NCI-H2107 treated with DMSO at 0.1 percent for 48 hours (cell line): ENCODE measurements around the gene JAKMIP2.
"Not testable (repeated sequence)": the region's sequence is repeated elsewhere in the genome, so short reads cannot be mapped to it uniquely, and the experiment has no call there.

Source experiments
- DNase-seq: peaks from one replicate; lab custom pipeline; 2025; ENCODE audit not compliant: unreplicated experiment; lab: John Stamatoyannopoulos, UW

Gene JAKMIP2

DNA sequence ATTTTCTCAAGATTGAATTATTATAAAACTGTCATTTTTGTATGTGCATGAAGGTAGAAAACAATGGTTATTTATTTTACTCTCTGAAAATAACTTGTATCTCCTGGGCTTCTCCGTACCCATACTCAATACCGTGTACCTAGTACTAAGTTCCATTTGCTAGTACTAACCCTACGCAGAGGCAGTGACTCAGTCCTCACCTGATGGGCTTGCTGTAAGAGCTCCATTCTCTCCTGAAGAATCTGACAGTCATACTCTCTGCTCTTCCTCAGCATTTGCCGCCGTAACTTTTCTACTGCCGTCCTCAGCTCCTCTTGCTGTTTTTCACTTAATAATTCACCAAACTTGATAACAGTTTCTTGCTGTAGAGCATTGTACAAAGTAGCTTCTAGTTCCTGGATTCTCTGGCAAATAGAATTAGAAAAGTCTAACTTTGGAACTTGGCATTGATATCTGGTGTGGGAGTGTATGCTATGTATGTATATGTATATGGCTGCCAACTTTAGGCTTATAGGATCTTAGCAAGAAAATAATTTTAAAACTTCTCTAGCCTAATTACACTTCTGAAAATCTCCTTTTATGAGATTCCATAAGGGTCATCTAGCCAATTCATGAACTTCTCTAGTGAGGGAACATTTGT lies 164.7 kb downstream of the JAKMIP2 start:
- no peak for DNase-seq

- DNase-seq, result no peak
Measured at GRCh38 chr5:147617191-147617606, 165.3 kb downstream of the JAKMIP2 start.

- DNase-seq, result no peak
Measured at GRCh38 chr5:147616421-147616820, 166.1 kb downstream of the JAKMIP2 start.

GRCh38 chr5:147613359-147613758 lies 169.2 kb downstream of the JAKMIP2 start:
- DNase-seq, result no peak

DNA sequence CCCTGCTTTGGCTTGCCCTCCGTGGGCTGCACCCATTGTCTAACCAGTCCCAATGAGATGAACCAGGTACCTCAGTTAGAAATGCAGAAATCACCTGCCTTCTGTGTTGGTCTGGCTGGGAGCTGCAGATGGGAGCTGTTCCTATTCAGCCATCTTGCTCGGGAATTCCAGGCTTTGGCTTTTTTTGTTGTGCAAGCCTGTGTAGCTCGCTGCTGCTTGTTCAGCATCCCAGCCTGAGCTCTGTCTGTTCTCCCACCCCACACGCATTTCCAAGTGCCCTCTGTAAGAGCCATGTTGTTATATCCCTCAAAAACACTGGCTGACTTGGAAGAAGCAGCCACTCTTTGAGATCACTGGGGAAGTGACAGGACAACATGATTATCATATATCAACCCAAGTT lies 171.0 kb downstream of the JAKMIP2 start:
- DNase-seq, result no peak

GRCh38 chr5:147610798-147611197 lies 171.7 kb downstream of the JAKMIP2 start:
- no peak for DNase-seq

DNA sequence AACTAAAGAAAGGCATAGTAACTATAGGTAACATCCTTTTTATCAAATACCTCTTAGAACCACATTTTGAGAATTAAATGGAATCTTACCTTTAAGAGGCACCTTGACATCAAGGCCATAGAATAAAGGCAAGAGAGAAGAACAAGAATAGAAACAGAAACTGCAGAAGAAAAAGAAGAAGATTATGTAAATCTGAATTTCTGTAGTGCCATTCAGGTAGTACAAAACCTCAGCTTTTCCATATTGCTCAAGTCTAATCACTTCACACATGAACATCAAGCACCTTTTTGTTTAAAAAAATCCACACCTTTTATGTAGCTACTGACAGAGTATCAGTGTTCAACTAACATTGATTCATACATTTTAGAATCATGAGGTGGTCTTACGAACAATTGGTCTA lies 180.9 kb downstream of the JAKMIP2 start:
- DNase-seq, result no peak

DNA sequence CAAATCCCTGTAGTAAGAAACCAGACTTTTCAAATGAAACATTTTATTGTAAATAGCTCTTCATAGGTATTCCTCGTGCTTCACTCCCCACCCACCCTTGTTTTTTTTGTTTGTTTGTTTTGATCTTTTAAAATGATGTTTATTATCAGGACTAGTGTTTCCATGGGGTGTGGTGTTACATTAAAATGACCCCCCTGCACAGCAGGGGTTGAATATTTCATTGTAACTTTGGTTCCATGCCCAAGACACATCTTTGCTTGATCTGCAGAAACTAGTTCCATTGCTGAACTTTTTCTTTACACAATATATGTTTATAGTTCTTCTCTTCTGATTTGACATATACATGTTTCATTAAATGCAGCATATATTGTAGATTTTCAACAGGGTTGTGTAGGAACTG lies 191.4 kb downstream of the JAKMIP2 start:
- DNase-seq, result no peak

DNA sequence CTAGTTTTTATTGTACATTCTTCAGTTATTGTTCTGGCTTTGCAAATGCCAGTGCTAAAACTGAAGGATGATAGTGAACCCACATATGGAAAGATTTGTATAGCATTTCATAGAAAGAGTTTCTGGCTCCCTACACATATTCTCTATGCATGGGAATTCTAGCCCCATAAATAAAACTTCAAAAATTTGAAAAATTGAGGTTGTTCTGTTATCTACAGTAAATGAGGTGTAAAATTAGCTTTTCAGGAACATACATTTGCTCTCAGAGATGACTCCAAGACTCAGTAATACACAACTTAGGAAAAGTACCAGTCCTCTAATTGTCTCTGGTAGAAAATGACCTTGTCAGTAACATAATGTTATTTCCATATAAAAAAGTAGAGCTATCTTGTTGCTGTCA lies 192.4 kb downstream of the JAKMIP2 start:
- no peak for DNase-seq

- no peak for DNase-seq
Measured at GRCh38 chr5:147586832-147587231, 195.7 kb downstream of the JAKMIP2 start.

- no peak for DNase-seq
Measured at GRCh38 chr5:147586221-147586620, 196.3 kb downstream of the JAKMIP2 start.

DNA sequence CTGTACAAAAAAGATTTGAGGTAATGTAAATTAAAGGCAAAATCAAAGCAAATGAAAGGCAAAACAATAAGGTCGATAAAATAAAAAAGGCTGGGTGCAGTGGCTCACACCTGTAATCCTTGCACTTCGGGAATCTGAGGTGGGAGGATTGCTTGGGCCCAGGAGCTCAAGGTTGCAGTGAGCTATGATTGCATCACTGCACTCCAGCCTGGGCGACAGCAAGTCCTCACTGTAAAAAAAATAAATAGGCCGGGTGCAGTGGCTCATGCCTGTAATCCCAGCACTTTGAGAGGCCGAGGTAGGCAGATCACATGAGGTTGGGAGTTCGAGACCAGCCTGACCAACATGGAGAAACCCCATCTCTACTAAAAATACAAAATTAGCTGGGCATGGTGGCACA lies 200.3 kb downstream of the JAKMIP2 start:
- DNase-seq, result not testable (repeated sequence)

DNA sequence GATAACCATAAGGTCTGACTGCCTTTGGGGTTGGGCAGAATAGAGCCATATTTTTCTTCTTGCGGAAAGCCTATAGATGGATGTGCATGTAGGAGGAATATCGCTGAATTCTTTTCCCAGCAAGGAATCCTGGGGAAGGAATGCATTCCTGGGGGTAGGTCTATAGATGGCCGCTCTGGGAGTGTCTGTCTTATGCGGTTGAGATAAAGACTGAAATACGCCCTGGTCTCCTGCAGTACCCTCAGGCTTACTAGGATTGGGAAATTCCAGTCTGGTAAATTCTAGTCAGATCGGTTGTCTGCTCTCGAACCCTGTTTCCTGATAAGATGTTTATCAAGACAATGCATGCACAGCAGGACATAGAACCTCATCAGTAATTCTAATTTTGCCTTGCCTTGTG lies 202.1 kb downstream of the JAKMIP2 start:
- not testable (repeated sequence) for DNase-seq

DNA sequence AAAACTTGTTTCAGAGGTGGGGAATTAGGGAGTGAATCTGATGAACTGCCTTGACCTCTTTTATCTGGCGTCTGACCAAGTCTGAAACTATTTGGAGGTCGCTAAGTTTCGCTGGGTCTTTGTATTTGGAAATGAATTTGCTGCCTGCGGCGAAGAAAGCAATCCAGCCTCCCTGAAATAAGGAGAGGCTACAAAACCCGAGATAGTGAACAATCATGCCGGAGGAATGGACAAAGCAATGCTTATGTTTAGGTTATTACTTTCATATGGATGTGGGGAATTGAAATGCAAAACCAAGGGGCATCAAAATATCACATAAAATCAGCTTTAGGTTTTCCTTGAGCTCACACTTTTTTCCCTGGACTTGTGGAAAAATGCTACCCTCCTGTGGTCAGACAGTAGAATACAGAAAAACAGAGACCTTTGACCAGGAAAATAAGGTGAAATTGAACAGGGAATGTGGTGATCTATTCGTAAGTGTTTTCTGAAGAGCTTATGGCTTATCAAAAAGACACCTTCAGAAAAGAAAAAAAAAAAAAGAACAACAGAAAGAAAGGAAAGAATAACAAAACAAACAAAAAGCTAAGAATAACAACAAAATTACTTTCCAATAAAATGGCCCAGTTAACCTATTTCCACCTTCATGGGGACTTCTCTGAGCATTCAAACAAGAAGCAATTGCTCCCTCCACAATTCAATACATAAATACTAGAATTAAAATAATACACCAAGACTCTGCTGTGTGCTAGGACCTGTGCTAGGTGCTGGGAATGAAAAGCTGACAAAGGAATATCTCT lies 204.1 kb downstream of the JAKMIP2 start:
- DNase-seq, result peak; percentile 28

DNA sequence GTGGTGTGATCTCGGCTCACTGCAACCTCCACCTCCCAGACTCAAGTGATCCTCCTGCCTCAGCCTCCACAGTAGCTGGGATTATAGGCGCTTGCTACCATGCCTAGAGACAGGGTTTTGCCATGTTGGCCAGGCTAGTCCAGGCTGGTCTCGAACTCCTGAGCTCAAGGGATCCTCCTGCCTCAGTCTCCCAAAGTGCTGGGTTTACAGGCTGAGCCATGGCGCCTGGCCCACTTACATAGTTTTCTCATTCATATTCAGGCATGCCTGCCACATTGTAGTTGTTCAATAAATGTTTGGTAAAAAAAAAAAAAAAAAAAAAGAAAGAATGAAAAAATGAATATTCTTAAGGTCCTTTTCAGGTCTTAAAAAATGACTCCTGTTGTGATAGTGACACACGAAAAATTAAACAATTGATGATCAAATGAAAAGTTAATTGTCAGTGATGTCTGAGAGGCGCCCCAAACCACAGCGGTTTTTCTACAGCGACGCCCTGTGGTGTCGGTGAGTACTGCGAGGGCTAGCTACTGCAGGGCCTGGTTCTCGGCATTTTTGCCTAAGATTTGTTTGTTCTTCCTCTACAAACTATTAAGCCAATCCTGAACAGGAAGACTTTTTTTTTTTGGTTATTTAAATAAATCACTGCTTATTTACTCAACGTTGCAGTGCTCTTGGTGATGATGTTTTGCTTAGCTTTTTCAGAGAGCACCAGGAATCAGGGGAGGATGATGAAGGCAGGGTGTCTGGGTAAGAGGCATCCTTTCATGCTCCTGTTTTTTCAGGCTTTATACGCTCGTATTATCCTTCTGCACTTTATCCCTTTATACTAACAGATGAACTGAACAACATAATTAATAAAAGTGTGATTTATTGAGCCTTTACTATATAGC lies 205.6 kb downstream of the JAKMIP2 start:
- DNase-seq, result no peak

DNA sequence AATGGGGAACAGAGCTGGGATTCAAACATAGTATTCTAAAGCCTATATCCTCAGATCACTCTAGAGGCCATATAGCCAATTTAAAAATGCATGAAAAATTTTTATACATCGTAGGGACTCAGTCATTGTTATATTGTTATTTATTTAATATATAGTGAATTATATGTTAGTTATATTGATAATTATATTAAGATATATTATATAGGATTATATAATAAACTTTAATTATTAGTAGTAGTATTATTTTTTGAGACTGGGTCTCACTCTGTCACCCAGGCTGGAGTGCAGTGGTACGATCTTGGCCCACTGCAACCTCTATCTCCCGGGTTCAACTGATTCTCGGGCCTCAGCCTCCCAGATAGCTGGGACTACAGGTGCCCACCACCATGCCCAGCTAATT lies 206.9 kb downstream of the JAKMIP2 start:
- no peak for DNase-seq

- no peak for DNase-seq
Measured at GRCh38 chr5:147573211-147573610, 209.3 kb downstream of the JAKMIP2 start.

DNA sequence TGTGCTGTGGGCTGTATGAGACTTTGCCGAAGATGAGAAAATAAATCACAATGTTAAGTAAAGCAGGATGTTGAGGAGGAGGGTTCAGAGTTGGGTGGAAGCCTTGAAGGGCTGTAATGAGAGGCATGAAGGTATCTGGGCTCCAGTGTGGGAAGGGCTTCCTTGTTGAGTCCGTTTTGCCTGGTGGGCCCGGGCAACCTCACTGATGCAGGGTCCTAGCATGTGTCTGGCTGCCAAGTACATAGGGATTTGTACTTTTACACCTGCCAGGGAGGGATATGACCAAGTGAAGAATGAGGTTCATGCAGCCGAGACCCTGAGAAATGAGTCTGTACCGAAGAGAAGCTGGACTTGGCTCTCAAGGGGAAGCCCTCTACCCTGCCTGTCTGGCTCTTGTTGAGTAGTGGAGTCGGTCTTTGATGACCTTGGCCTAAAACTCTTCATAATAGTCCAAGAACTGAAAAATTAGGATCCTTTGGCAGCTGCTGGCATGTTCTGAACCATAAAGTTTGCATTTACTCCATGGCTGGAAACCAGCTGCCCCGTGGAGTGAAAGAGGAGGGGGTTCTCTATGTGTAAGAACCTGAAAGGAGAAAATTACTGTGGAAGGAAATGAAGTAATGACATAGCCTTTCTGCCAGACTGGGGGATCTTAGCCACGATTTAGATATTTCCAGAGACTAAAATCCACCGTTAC lies 213.7 kb downstream of the JAKMIP2 start:
- DNase-seq, result no peak

DNA sequence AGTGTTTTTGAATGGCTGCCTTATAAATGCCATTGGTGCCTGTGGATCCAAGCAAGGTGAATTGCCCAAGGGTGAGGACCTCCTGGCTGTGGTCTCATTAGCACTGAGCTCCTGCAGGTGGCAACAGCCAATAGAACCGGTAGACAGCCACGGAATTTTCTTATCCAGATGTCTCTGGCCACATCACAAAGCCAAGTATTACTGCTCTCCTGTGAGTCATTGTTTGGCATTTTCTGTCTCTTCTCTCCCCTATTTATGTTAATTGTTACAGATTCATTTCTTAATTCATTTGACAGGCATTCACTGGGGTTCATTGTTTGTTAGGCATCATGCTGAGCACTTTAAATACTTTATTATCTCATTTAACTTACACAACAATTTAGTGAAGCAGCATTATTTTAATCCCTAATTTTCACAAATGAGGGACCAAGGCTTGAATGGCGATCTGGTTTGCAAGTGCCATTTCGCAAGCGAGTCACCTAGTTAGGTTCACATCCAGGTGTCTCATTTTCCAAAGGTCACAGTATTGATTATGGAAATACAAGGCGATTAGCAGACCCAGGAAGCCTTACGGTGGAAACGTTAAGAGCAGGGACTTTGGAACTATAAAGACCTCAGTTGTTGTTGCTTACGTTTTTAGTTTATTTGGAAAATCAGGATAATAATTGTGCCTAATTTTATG lies 214.5 kb downstream of the JAKMIP2 start:
- DNase-seq, result no peak

DNA sequence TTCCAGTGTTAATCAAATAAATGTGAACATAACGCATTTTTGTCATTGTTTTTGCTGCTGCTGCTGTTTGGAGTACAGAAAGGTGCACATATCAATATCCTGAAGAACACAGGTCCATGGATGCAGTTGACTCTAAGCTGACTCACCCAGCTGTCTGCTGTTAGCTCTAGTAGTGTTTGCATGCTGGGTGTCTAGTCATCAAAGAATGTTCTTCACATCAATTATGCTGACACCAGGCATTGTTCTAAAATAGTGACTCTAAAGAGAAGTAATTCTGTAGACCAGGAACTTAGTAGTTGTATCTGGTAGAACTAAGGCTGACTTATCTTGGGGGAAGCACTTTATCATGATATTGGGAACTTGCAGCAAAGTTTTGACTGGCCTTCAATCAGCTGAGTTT lies 217.0 kb downstream of the JAKMIP2 start:
- no peak for DNase-seq

- DNase-seq, result no peak
Measured at GRCh38 chr5:147564124-147564486, 218.4 kb downstream of the JAKMIP2 start.
